HepG2 (cell line): ENCODE data around the gene OVCA2. TPM values are rescaled to one million over a fixed set of nuclear protein-coding genes. Genes with fewer than 3 reads are reported as not detected.

ENCODE experiments used
- CEBPG ChIP-seq: IDR thresholded peaks from 2 replicates; pipeline ENCODE4 v1.6.1; 2016
- CENPT ChIP-seq: sonication (generic); formaldehyde crosslinking; IDR thresholded peaks from 2 replicates; pipeline ENCODE4 v1.8.0; 2022; ENCODE audit warnings: low read depth, mild to moderate bottlenecking, moderate library complexity, missing genetic modification reagents
- IKZF4 ChIP-seq: sonication (generic); formaldehyde crosslinking; IDR thresholded peaks from 2 replicates; pipeline ENCODE4 v1.5.1; 2020; ENCODE audit warnings: borderline replicate concordance, mild to moderate bottlenecking, low read depth, missing genetic modification reagents; ENCODE audit errors: not compliant biosample characterization
- JDP2 ChIP-seq: sonication (generic); formaldehyde crosslinking; IDR thresholded peaks from 2 replicates; pipeline ENCODE4 v1.8.1; 2022; ENCODE audit warnings: missing genetic modification reagents, borderline replicate concordance
- KDM2A ChIP-seq: sonication (generic); formaldehyde crosslinking; IDR thresholded peaks from 2 replicates; pipeline ENCODE4 v1.4.0; 2020; ENCODE audit warnings: low read depth, missing genetic modification reagents, borderline replicate concordance
- MAFG ChIP-seq: sonication (generic); formaldehyde crosslinking; IDR thresholded peaks from 2 replicates; pipeline ENCODE4 v1.5.1; 2020; ENCODE audit warnings: mild to moderate bottlenecking, missing genetic modification reagents
- MED1 ChIP-seq: sonication (generic); formaldehyde crosslinking; IDR thresholded peaks from 2 replicates; pipeline ENCODE4 v1.4.0; 2020; ENCODE audit warnings: missing genetic modification reagents
- MTF2 ChIP-seq: sonication (generic); formaldehyde crosslinking; IDR thresholded peaks from 2 replicates; pipeline ENCODE4 v1.5.0; 2020; ENCODE audit warnings: missing genetic modification reagents, borderline replicate concordance
- NCOR1 ChIP-seq: fragments of 200-600 bp; sonication (generic); IDR thresholded peaks from 2 replicates; pipeline ENCODE4 v1.7.0; 2017; ENCODE audit warnings: antibody characterized with exemption, low read length, borderline replicate concordance
- NONO ChIP-seq, 2 experiments: fragments of 450-650 bp in 1 of 2; sonication (generic) in 1 of 2; formaldehyde crosslinking in 1 of 2; IDR thresholded peaks in 1 of 2; conservative IDR thresholded peaks in 1 of 2; 2 replicates each; pipeline versions ENCODE4 v1.6.1 to v1.8.0; 2017 to 2022; ENCODE audit warnings: mild to moderate bottlenecking in 1 of 2, missing genetic modification reagents in 1 of 2, moderate library complexity in 1 of 2
- PHF5A ChIP-seq: IDR thresholded peaks from one replicate; pipeline ENCODE4 v1.6.1; 2018; ENCODE audit warnings: low read depth, missing genetic modification reagents; ENCODE audit not compliant: unreplicated experiment
- YEATS2 ChIP-seq: sonication (generic); formaldehyde crosslinking; IDR thresholded peaks from 2 replicates; pipeline ENCODE4 v1.4.0; 2020; ENCODE audit warnings: missing genetic modification reagents, borderline replicate concordance
- ZBTB42 ChIP-seq: sonication (generic); formaldehyde crosslinking; IDR thresholded peaks from 2 replicates; pipeline ENCODE4 v1.5.0; 2020; ENCODE audit warnings: mild to moderate bottlenecking, missing genetic modification reagents
- ZNF121 ChIP-seq: sonication (generic); formaldehyde crosslinking; IDR thresholded peaks from 2 replicates; pipeline ENCODE4 v1.5.0; 2020; ENCODE audit warnings: mild to moderate bottlenecking, missing genetic modification reagents
- ZNF30 ChIP-seq: sonication (generic); formaldehyde crosslinking; IDR thresholded peaks from 2 replicates; pipeline ENCODE4 v1.5.0; 2020; ENCODE audit warnings: mild to moderate bottlenecking, missing genetic modification reagents
- ZNF484 ChIP-seq: sonication (generic); formaldehyde crosslinking; IDR thresholded peaks from 2 replicates; pipeline ENCODE4 v1.5.1; 2020; ENCODE audit warnings: mild to moderate bottlenecking, low read depth, missing genetic modification reagents, borderline replicate concordance
- ZNF598 ChIP-seq: sonication (generic); formaldehyde crosslinking; IDR thresholded peaks from 2 replicates; pipeline ENCODE4 v1.5.1; 2020; ENCODE audit warnings: mild to moderate bottlenecking, missing genetic modification reagents, borderline replicate concordance
- polyA plus RNA-seq, 8 experiments: library from polyadenylated mRNA; depleted of rRNA in 3 of 8; stranded (reverse) in 7 of 8; unstranded in 1 of 8; fragments of >200 nt; fragmentation: Illumina TruSeq in 4 of 8; extraction: Trizol in 4 of 8; gene quantifications; 2 replicates each; pipeline versions ENCODE4 v1.2.1 to v1.2.3, GENCODE V29; 2011 to 2016; ENCODE audit warnings: low read depth in 4 of 8, missing spikeins in 1 of 8, mixed read lengths in 1 of 8; ENCODE audit not compliant: insufficient read depth in 1 of 8
- total RNA-seq, 5 experiments: library from RNA; depleted of rRNA; stranded (reverse); fragments of >200 nt; fragmentation: Illumina TruSeq; extraction: Trizol; gene quantifications; 2 replicates each; pipeline ENCODE4 v1.2.3, GENCODE V29; 2016; ENCODE audit warnings: low read depth in 1 of 5
- TF ChIP-seq, protein P1 (sequence below): sonication (generic); formaldehyde crosslinking; IDR thresholded peaks from 2 replicates; pipeline ENCODE4 v1.4.0; 2020; ENCODE audit warnings: missing genetic modification reagents
- TF ChIP-seq, protein P2 (sequence below): sonication (generic); formaldehyde crosslinking; IDR thresholded peaks from 2 replicates; pipeline ENCODE4 v1.5.0; 2020; ENCODE audit warnings: missing genetic modification reagents, mild to moderate bottlenecking, borderline replicate concordance
- TF ChIP-seq, protein P3 (sequence below): sonication (generic); formaldehyde crosslinking; IDR thresholded peaks from 2 replicates; pipeline ENCODE4 v1.9.0; 2021; ENCODE audit warnings: missing genetic modification reagents, borderline replicate concordance
- TF ChIP-seq, protein P4 (sequence below): sonication (generic); formaldehyde crosslinking; IDR thresholded peaks from 2 replicates; pipeline ENCODE4 v1.5.0; 2020; ENCODE audit warnings: mild to moderate bottlenecking, missing genetic modification reagents

OVCA2 gene
- total and polyA plus RNA-seq, 2 of the 13 experiments (the other 11 are each of a cell fraction or from before 2014, with no cell fraction given), result 23.7 to 28.2 TPM

DNA sequence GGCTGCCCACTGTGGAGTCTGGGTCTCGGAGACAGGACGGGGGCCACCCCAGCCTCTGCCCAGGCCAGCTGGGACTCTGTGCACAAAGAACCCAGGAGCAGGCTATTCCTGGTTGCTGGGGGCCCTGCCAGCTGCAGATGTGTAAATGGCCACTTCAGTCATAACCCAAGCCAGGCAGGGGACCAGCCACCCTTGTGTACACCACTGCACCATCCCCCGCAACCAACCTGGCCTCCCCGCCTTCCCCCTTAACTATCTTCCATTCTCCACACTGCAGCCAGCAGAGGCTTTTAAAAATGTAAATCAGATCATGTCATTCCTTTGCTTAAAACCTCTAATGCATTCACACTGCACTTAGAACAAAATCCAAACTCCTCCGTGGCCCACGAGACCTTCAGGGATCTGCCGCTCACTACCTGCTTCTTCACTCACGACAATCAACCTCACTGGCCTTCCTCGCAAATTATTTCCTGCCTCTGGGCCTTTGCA, 45.0 kb upstream of the OVCA2 start (continued):
- no peak for TF ChIP-seq MED1 (CRISPR knock-in tag)
- TF ChIP-seq NONO (IDR thresholded peaks at IDR 0.05), result no peak
- no peak for TF ChIP-seq NONO (CRISPR knock-in tag; conservative IDR thresholded peaks at IDR 0.05)
- no peak for TF ChIP-seq CENPT (CRISPR knock-in tag)
- TF ChIP-seq KDM2A (CRISPR knock-in tag), result no peak
- peak; percentile 16; the same call in 1 of the 2 replicates for TF ChIP-seq ZNF121
- TF ChIP-seq IKZF4 (CRISPR knock-in tag), result no peak
- TF ChIP-seq MTF2 (CRISPR knock-in tag), result no peak
- no peak for TF ChIP-seq ZNF598
- no peak for TF ChIP-seq YEATS2
- TF ChIP-seq, protein P1, sequence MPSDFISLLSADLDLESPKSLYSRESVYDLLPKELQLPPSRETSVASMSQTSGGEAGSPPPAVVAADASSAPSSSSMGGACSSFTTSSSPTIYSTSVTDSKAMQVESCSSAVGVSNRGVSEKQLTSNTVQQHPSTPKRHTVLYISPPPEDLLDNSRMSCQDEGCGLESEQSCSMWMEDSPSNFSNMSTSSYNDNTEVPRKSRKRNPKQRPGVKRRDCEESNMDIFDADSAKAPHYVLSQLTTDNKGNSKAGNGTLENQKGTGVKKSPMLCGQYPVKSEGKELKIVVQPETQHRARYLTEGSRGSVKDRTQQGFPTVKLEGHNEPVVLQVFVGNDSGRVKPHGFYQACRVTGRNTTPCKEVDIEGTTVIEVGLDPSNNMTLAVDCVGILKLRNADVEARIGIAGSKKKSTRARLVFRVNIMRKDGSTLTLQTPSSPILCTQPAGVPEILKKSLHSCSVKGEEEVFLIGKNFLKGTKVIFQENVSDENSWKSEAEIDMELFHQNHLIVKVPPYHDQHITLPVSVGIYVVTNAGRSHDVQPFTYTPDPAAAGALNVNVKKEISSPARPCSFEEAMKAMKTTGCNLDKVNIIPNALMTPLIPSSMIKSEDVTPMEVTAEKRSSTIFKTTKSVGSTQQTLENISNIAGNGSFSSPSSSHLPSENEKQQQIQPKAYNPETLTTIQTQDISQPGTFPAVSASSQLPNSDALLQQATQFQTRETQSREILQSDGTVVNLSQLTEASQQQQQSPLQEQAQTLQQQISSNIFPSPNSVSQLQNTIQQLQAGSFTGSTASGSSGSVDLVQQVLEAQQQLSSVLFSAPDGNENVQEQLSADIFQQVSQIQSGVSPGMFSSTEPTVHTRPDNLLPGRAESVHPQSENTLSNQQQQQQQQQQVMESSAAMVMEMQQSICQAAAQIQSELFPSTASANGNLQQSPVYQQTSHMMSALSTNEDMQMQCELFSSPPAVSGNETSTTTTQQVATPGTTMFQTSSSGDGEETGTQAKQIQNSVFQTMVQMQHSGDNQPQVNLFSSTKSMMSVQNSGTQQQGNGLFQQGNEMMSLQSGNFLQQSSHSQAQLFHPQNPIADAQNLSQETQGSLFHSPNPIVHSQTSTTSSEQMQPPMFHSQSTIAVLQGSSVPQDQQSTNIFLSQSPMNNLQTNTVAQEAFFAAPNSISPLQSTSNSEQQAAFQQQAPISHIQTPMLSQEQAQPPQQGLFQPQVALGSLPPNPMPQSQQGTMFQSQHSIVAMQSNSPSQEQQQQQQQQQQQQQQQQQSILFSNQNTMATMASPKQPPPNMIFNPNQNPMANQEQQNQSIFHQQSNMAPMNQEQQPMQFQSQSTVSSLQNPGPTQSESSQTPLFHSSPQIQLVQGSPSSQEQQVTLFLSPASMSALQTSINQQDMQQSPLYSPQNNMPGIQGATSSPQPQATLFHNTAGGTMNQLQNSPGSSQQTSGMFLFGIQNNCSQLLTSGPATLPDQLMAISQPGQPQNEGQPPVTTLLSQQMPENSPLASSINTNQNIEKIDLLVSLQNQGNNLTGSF (CRISPR knock-in tag), result no peak
- no peak for TF ChIP-seq ZNF30 (CRISPR knock-in tag)
- TF ChIP-seq, protein P2, sequence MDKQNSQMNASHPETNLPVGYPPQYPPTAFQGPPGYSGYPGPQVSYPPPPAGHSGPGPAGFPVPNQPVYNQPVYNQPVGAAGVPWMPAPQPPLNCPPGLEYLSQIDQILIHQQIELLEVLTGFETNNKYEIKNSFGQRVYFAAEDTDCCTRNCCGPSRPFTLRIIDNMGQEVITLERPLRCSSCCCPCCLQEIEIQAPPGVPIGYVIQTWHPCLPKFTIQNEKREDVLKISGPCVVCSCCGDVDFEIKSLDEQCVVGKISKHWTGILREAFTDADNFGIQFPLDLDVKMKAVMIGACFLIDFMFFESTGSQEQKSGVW (CRISPR knock-in tag), result no peak
- TF ChIP-seq, protein P3, sequence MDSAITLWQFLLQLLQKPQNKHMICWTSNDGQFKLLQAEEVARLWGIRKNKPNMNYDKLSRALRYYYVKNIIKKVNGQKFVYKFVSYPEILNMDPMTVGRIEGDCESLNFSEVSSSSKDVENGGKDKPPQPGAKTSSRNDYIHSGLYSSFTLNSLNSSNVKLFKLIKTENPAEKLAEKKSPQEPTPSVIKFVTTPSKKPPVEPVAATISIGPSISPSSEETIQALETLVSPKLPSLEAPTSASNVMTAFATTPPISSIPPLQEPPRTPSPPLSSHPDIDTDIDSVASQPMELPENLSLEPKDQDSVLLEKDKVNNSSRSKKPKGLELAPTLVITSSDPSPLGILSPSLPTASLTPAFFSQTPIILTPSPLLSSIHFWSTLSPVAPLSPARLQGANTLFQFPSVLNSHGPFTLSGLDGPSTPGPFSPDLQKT (CRISPR knock-in tag), result no peak
- no peak for TF ChIP-seq PHF5A (CRISPR knock-in tag)
- TF ChIP-seq, protein P4, sequence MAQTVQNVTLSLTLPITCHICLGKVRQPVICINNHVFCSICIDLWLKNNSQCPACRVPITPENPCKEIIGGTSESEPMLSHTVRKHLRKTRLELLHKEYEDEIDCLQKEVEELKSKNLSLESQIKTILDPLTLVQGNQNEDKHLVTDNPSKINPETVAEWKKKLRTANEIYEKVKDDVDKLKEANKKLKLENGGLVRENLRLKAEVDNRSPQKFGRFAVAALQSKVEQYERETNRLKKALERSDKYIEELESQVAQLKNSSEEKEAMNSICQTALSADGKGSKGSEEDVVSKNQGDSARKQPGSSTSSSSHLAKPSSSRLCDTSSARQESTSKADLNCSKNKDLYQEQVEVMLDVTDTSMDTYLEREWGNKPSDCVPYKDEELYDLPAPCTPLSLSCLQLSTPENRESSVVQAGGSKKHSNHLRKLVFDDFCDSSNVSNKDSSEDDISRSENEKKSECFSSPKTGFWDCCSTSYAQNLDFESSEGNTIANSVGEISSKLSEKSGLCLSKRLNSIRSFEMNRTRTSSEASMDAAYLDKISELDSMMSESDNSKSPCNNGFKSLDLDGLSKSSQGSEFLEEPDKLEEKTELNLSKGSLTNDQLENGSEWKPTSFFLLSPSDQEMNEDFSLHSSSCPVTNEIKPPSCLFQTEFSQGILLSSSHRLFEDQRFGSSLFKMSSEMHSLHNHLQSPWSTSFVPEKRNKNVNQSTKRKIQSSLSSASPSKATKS (CRISPR knock-in tag), result no peak
- no peak for TF ChIP-seq ZBTB42
- 0 out of 2 replicates have a peak, but pooled peaks have one; percentile 6 for TF ChIP-seq NCOR1
- TF ChIP-seq MAFG (CRISPR knock-in tag), result no peak
- no peak for TF ChIP-seq ZNF484 (CRISPR knock-in tag)
- no peak for TF ChIP-seq CEBPG (CRISPR knock-in tag)
- TF ChIP-seq JDP2, result no peak
